NB4 (cell line): ENCODE measurements around the gene RPL18A.

ENCODE experiments used
- MAX ChIP-seq: IDR thresholded peaks from 2 replicates; pipeline ENCODE4 v1.6.1; 2011; ENCODE audit warnings: low read depth, low read length
- MYC ChIP-seq: IDR thresholded peaks from 2 replicates; pipeline ENCODE4 v1.6.1; 2011; ENCODE audit warnings: low read depth, low read length
- POLR2A ChIP-seq: IDR thresholded peaks from 2 replicates; pipeline ENCODE4 v1.6.1; 2011; ENCODE audit warnings: mild to moderate bottlenecking; ENCODE audit not compliant: insufficient read length; ENCODE audit errors: extremely low read depth
- TF ChIP-seq, protein P1 (sequence below): IDR thresholded peaks from one replicate; pipeline ENCODE4 v1.5.1; 2012; ENCODE audit warnings: low read depth, low read length

- TF ChIP-seq, protein P1, sequence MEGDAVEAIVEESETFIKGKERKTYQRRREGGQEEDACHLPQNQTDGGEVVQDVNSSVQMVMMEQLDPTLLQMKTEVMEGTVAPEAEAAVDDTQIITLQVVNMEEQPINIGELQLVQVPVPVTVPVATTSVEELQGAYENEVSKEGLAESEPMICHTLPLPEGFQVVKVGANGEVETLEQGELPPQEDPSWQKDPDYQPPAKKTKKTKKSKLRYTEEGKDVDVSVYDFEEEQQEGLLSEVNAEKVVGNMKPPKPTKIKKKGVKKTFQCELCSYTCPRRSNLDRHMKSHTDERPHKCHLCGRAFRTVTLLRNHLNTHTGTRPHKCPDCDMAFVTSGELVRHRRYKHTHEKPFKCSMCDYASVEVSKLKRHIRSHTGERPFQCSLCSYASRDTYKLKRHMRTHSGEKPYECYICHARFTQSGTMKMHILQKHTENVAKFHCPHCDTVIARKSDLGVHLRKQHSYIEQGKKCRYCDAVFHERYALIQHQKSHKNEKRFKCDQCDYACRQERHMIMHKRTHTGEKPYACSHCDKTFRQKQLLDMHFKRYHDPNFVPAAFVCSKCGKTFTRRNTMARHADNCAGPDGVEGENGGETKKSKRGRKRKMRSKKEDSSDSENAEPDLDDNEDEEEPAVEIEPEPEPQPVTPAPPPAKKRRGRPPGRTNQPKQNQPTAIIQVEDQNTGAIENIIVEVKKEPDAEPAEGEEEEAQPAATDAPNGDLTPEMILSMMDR = no peak
- TF ChIP-seq POLR2A = no peak
- no peak for TF ChIP-seq MYC
- TF ChIP-seq MAX = no peak
Measured at GRCh38 chr19:17835182-17836006, 24.3 kb upstream of the RPL18A start.
